DMS114 treated with DMSO at 0.1 percent for 48 hours (cell line): Measurements from ENCODE around the gene HERC4.
"Not testable (repeated sequence)": the region's sequence is repeated elsewhere in the genome, so short reads cannot be mapped to it uniquely, and the experiment has no call there.

ENCODE experiments used
- DNase-seq: peaks from one replicate; lab custom pipeline; 2025; ENCODE audit not compliant: unreplicated experiment; lab: John Stamatoyannopoulos, UW

HERC4 gene

GRCh38 chr10:67884842-67885670, 190.0 kb downstream of the HERC4 start:
- peak; percentile 68 for DNase-seq

GRCh38 chr10:67884313-67884841, 190.7 kb downstream of the HERC4 start, which contains the start of gene SIRT1:
TSS of gene SIRT1 (plus strand) at chr10:67884656. CDS start at chr10:67884722, 66 bp downstream.
- peak; percentile 89 for DNase-seq

- no peak for DNase-seq
Observed at GRCh38 chr10:67883710-67884312, 191.3 kb downstream of the HERC4 start.

DNA sequence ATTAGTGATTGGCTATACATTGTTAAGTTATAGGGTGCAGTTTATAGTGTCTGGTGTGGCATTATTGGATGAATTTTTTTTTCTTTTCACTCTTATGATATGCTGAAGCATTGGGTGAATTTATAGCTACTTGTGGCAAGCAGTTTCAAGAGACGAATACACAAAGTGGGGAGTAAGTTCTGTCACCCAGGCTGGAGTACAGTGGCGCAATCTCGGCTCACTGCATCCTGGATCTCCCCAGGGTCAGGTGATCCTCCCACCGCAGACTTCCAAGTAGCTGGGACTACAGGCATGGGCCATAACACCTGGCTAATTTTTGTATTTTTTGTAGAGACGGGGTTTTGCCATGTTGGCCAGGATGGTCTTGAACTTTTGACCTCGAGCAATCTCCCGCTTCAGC, 196.9 kb downstream of the HERC4 start:
- no peak for DNase-seq

GRCh38 chr10:67877421-67877820, 197.7 kb downstream of the HERC4 start:
- DNase-seq: not testable (repeated sequence)

GRCh38 chr10:67875340-67876238, 199.5 kb downstream of the HERC4 start:
- no peak for DNase-seq
